OCI-LY7 (cell line): ENCODE data around the gene LILRA5. TPM values are rescaled to one million over a fixed set of nuclear protein-coding genes. Genes with fewer than 3 reads are reported as not detected.

ENCODE experiments used
- BruUV-seq: library from RNA; stranded (reverse); fragments of 400-500 nt; replicated peaks from 2 replicates; lab custom pipeline; 2021; lab: Mats Ljungman, UMichigan
- CTCF ChIA-PET: fragments of 300-600 bp; sonication (Branson Sonifier 250); formaldehyde crosslinking; loops from one replicate; lab custom pipeline; 2022; ENCODE audit warnings: antibody characterized with exemption; ENCODE audit not compliant: unreplicated experiment; lab: Charles Lee
- POLR2A ChIA-PET: fragments of 300-600 bp; sonication (Branson Sonifier 250); formaldehyde crosslinking; loops from one replicate; lab custom pipeline; 2022; ENCODE audit warnings: antibody characterized with exemption; lab: Charles Lee
- DNase-seq: peaks from one replicate; pipeline ENCODE4 v3.0.0-alpha.2; 2015; ENCODE audit warnings: low spot score
- H2AFZ ChIP-seq: fragments of 200-600 bp; sonication (generic), shearing (Covaris generic); 2 replicates; pipeline ENCODE4 v1.6.1; 2014; ENCODE audit warnings: mild to moderate bottlenecking, antibody characterized with exemption, low read length, moderate library complexity
- H3K27ac ChIP-seq: fragments of 200-600 bp; sonication (generic); 2 replicates; pipeline ENCODE4 v1.5.1; 2014; ENCODE audit warnings: mixed run types, low read depth, mild to moderate bottlenecking, moderate library complexity, low read length, inconsistent platforms; ENCODE audit not compliant: poor library complexity, severe bottlenecking
- H3K36me3 ChIP-seq: fragments of 200-600 bp; sonication (generic); 2 replicates; pipeline ENCODE4 v1.6.1; 2014; ENCODE audit warnings: mild to moderate bottlenecking, antibody characterized with exemption, low read length, moderate library complexity, mixed read lengths; ENCODE audit not compliant: insufficient read depth
- H3K4me1 ChIP-seq: fragments of 200-600 bp; sonication (generic); 2 replicates; pipeline ENCODE4 v1.5.1; 2014; ENCODE audit warnings: mild to moderate bottlenecking, low read length; ENCODE audit not compliant: insufficient read depth, poor library complexity, severe bottlenecking
- H3K4me2 ChIP-seq: fragments of 200-600 bp; sonication (generic); 2 replicates; pipeline ENCODE4 v1.6.1; 2014; ENCODE audit warnings: mild to moderate bottlenecking, low read length
- H3K4me3 ChIP-seq: fragments of 200-600 bp; sonication (generic); 2 replicates; pipeline ENCODE4 v1.5.1; 2014; ENCODE audit warnings: mild to moderate bottlenecking, low read depth, low read length; ENCODE audit not compliant: poor library complexity, severe bottlenecking
- H3K79me2 ChIP-seq: fragments of 200-600 bp; sonication (generic); 2 replicates; pipeline ENCODE4 v1.6.1; 2016; ENCODE audit warnings: low read depth, mild to moderate bottlenecking, low read length, moderate library complexity, mixed read lengths; ENCODE audit not compliant: insufficient read depth
- H3K9me2 ChIP-seq: fragments of 200-600 bp; sonication (generic); 2 replicates; pipeline ENCODE4 v1.6.1; 2016; ENCODE audit warnings: mild to moderate bottlenecking, low read length, mixed read lengths; ENCODE audit not compliant: insufficient read depth
- H3K9me3 ChIP-seq: fragments of 200-600 bp; sonication (generic); 2 replicates; pipeline ENCODE4 v1.6.1; 2014; ENCODE audit warnings: mild to moderate bottlenecking, mixed run types, low read length, mixed read lengths
- H4K20me1 ChIP-seq: fragments of 200-600 bp; sonication (generic); 2 replicates; pipeline ENCODE4 v1.6.1; 2014; ENCODE audit warnings: mild to moderate bottlenecking, antibody characterized with exemption, low read length, moderate library complexity, mixed read lengths; ENCODE audit not compliant: insufficient read depth
- CTCF ChIP-seq: fragments of 200-600 bp; sonication (generic); conservative IDR thresholded peaks from 2 replicates; pipeline ENCODE4 v1.5.1; 2014; ENCODE audit warnings: mild to moderate bottlenecking, antibody characterized with exemption, low read length, moderate library complexity, mixed read lengths
- EZH2phosphoT487 ChIP-seq: fragments of 200-600 bp; sonication (generic); IDR thresholded peaks from 2 replicates; pipeline ENCODE4 v1.6.1; 2018; ENCODE audit warnings: low read depth, borderline replicate concordance, mild to moderate bottlenecking, mixed run types, antibody characterized with exemption, low read length, moderate library complexity, mixed read lengths
- intact Hi-C: fragments of 100-400 bp; cut with micrococcal nuclease; formaldehyde crosslinking; loops from one replicate; pipeline ENCODE4 v1.10.0; 2022; ENCODE audit not compliant: unreplicated experiment
- total RNA-seq, 2 experiments: library from RNA; depleted of rRNA in 1 of 2; stranded (reverse); fragments of >200 nt in 1 of 2; shearing (Covaris generic) in 1 of 2; gene quantifications; 2 replicates each; pipeline ENCODE4 v1.2.3, GENCODE V29; 2014 to 2022

LILRA5 gene
- total RNA-seq, 2 experiments from 2014 or later = not detected

- CTCF ChIA-PET = no interaction called here
- Histone ChIP-seq H3K9me3 (no peaks in the 10 kb centered on the region), H2AFZ (no peak overlapping the region), H3K36me3 (no peaks in the 10 kb centered on the region), H4K20me1 (no peaks in the 10 kb centered on the region), H3K4me3 (no peak overlapping the region), H3K27ac (no peak overlapping the region), H3K4me1 (no peaks in the 10 kb centered on the region), H3K4me2 (no peak overlapping the region), H3K9me2 (no peaks in the 10 kb centered on the region), H3K79me2 (no peaks in the 10 kb centered on the region)
- DNase-seq = no peak
- TF ChIP-seq EZH2phosphoT487 = no peak
- no peak for TF ChIP-seq CTCF
- intact Hi-C loops = no loop called here
- POLR2A ChIA-PET = no interaction called here
- no TSS peak for BruUV-seq
Observed at GRCh38 chr19:54312011-54312410, 955 bp downstream of the LILRA5 start.

GRCh38 chr19:54311486-54311885, 1.5 kb downstream of the LILRA5 start:
- H3K4me3 ChIP-seq = no peak overlapping the region
- ChIA-PET POLR2A (no interaction called here), CTCF (no interaction called here)
- H3K27ac ChIP-seq = no peak overlapping the region
- no peaks in the 10 kb centered on the region for H3K79me2 ChIP-seq
- H2AFZ ChIP-seq = no peak overlapping the region
- no peak for TF ChIP-seq CTCF
- no peaks in the 10 kb centered on the region for H3K36me3 ChIP-seq
- no peaks in the 10 kb centered on the region for H3K9me2 ChIP-seq
- BruUV-seq = no TSS peak
- no peak for DNase-seq
- intact Hi-C loops = no loop called here
- no peaks in the 10 kb centered on the region for H3K9me3 ChIP-seq
- H4K20me1 ChIP-seq = no peaks in the 10 kb centered on the region
- no peak overlapping the region for H3K4me2 ChIP-seq
- no peaks in the 10 kb centered on the region for H3K4me1 ChIP-seq

- no peaks in the 10 kb centered on the region for H3K9me3 ChIP-seq
- intact Hi-C loops = no loop called here
- no peak for DNase-seq
- H4K20me1 ChIP-seq = no peaks in the 10 kb centered on the region
- ChIA-PET CTCF (no interaction called here), POLR2A (no interaction called here)
- H2AFZ ChIP-seq = no peak overlapping the region
- H3K36me3 ChIP-seq = no peaks in the 10 kb centered on the region
- H3K4me1 ChIP-seq = no peaks in the 10 kb centered on the region
- no peak overlapping the region for H3K4me2 ChIP-seq
- H3K9me2 ChIP-seq = no peaks in the 10 kb centered on the region
- no peaks in the 10 kb centered on the region for H3K79me2 ChIP-seq
- no peak overlapping the region for H3K27ac ChIP-seq
- no peak overlapping the region for H3K4me3 ChIP-seq
- BruUV-seq = no TSS peak
- TF ChIP-seq CTCF (no peak), EZH2phosphoT487 (no peak)
Observed at GRCh38 chr19:54310543-54310942, 2.4 kb downstream of the LILRA5 start.
